Measurements from ENCODE around the gene FAM200B.

Gene FAM200B

DNA sequence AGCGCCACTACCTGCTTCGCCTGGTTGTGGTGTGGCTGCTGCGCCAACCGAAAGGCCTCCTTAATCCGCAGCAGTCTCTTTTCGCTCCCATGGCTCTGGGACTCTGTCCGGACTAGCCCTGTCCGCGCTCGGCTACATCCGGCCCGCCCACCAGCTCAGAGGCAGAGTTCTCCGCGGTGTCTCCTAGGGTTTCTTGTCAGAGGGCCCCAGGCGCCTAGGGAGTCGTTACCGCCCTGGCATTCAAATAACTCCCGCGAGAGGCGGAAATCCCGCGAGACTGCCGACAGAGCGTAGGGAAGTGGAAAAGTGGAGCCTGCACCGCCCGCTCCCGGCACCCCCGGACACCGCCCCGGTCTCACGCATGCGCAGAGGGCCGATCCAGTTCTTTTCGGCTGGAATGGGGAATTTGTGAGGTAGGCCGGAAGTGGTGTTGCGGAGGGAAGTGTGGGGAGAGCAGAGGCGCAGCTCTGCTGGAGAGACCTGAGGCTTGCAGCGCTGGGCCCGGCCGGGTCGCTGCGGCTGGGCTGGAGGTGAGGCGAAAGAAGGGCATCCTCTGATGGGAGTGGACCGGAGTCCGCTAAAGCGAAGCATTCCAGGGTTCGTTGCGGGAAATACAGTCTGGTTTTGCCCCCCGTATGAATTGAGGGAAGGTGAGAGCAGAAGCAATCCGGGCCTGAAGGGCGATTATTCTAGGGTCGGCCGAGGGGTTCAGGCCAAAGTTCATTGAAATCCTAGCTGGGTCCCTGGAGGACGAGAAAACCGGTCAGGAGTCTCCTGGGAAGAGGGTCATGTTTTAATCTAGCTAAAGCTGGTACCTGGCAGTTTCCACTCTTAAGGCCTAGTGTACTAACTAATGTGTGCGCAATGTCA is at the start of gene FAM200B:
Gene FAM200B (plus strand): TSS at position 456 of the 870 bp plus-strand sequence. CDS start 5,151 bp downstream, outside the sequence.
- peak; percentile 89 to 94 for DNase-seq (ENCODE audit: low read depth in 2 of 2)

DNA sequence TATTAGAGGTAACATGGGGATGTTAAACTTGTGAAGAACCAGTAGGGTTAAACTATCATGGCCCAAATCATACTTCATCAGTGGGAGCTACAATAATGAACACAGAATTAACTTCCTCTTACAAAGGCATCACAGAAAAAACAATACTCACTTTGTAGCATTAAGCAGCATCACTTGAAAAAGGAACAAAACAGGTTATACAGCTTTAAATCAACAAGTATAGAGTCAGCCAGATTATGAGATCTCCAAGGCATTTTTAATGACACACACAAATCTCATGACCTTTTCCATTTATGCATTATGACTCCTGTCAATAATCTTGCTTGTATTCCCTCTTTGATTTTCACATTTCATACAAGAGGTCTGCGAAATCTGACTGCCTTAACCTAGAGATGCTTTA is 44.8 kb upstream of the FAM200B start:
- no peak for DNase-seq (ENCODE audit: low read depth in 2 of 2)

GRCh38 chr4:15638418-15638817 is 43.2 kb upstream of the FAM200B start:
- DNase-seq (ENCODE audit: low read depth in 2 of 2) = no peak

DNA sequence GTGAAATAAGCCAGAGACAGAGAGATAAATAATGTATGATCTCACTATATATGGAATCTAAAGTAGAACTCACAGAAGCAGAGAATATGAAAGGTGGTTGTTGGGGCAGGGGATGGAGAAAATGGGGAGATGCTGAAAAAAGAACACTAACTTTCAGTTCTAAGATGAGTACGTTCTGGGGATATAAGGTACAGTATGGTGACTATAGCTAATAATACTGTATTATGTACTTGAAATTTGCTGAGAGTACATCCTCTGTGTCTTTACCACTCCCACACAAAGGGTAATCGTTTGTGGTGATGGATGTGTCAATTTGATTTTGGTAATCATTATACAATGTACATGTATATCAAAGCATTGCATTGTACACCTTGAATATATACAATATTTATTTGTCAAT is 33.0 kb upstream of the FAM200B start:
- no peak for DNase-seq (ENCODE audit: low read depth in 2 of 2)

GRCh38 chr4:15649914-15650545 is 31.6 kb upstream of the FAM200B start:
- DNase-seq (ENCODE audit: low read depth in 2 of 2) = peak; percentile 26 to 60

DNA sequence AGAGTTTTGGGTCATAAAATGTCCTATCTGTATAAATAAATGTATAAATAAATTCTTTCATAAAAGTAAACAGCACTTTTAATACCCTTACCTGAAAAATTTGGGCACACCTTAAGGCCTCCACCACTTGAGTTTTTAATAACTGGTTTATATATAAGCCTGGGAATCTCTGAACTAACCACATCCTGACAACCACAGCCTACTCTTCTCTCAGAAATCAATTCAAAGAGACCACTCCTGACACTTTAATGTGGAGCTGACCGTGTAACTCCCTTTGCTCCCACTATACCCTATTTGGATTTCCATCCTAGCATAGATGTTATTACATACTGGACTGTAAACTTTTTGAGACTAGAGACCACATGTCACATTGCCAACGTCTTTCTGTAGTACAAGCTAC is 30.0 kb upstream of the FAM200B start:
- DNase-seq (ENCODE audit: low read depth in 2 of 2) = no peak

DNA sequence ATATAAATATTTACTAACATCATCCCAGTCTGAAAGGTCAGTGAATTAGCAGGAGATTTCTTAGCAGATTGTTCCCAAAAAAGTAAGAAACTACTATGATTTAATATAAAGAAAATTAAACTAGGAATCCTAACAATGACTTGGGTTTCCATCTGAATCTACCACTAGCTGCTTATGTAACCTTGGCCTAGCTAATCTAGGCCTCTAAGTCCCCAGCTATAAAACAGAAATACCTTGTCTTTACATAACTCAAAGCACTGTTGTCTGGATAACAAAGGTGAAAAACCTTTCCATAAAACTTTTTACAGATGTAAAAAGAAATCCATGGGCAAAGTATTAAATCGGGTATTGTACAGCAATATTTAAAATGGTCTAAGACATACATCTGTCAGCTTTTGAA is 29.4 kb upstream of the FAM200B start:
- no peak for DNase-seq (ENCODE audit: low read depth in 2 of 2)

- no peak for DNase-seq (ENCODE audit: low read depth in 2 of 2)
Observed at GRCh38 chr4:15652841-15653240, 28.8 kb upstream of the FAM200B start.

DNA sequence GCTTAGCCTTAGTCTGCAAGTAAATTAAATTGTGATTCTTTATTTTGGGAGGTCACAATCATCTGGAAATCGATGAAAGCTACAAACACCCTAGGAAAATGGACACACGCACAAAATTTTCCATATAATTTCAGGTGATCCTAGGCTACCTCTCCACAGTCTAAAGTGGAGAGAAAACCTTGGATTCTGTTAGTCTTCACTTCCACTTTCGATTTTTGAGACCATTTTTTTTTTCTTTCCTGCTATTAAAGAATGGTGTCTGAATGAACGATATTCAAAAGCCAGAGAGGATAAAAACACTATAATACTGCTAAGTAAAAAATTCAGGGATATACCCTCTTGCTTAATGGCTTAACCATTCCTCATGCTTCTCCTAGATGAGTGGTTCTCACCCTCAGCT is 28.2 kb upstream of the FAM200B start:
- no peak for DNase-seq (ENCODE audit: low read depth in 2 of 2)

DNA sequence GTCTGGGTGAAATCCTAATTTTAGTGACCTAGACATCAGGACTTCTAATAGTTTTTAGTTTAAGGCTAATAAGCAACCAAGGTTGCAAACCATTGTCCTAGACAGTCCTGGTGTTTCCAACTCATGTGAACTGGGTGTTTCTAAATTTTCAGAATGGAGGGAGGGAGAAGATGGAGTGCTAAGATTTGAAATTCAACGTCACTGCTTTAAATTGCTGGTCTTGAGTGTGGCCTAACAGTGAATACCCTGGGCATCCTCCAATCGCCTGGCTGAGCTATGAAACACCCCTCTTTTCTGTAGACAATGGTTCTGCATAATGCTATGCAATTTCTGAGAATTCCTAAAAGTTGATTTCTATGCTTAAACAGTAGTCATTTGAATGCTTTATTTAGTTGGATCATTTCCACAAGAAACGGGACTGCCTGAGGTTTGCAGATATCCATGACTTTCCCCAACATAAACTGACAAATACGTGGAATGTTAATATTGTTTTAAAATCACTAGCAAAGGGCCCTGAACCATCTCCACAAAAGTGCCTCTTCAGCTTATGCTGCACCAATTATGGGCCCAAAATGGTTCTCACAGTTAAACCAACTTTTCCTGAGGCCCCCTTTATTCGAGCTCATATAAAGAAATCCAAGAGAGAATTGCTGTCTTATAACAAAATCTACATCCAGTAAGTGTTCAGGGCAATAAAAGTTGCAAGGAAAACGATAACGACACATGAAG is 27.6 kb upstream of the FAM200B start:
- no peak for DNase-seq (ENCODE audit: low read depth in 2 of 2)

- peak in 1 of 2 donors; percentile 26 for DNase-seq (ENCODE audit: low read depth in 2 of 2)
Observed at GRCh38 chr4:15654593-15655222, 26.9 kb upstream of the FAM200B start.

DNA sequence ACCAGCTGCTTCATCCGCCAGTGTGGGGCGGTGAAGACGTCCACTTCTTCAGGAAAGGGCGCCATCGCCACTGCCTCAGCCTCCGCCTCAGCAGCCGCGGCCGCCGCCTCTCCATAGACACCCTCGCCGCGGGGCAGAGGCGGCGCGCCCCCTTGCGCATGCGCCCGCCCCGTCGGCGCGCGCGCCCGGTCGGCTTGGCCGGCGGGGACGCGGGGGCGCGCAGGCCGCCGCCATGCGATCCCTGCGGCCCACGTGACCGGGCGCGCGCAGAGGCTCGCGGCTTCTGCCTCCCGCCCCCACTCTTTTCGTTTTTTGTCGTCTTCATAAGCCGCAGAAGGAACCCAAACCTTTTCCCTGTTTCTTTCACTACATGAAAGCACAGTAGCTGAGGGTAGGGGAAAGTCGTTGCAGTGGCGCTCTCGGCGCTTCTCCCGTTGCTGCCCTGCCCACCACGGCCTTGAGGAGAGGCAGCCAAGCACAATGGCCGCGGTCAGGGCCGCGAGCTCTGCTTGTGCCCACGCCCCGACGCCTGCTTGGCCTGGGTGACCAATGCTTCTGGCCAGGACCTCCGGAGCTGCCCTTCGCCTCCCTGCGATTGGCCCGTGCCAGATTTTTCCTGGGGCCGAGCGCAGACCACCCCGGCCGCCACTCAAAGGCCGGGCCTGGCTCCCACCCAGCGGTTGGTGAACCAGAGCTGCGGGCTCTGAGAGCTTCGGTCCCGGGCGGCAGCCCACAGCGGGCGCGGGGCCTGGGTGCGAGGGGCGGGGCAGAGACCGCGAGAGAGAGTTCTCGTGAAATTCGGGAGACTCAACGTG is 26.2 kb upstream of the FAM200B start, which contains the start of gene FBXL5:
Gene FBXL5 (minus strand): TSS at position 135 of the 815 bp plus-strand sequence. CDS start 70 bp downstream, at position 65.
- DNase-seq (ENCODE audit: low read depth in 2 of 2) = peak; percentile 60 to 79

DNA sequence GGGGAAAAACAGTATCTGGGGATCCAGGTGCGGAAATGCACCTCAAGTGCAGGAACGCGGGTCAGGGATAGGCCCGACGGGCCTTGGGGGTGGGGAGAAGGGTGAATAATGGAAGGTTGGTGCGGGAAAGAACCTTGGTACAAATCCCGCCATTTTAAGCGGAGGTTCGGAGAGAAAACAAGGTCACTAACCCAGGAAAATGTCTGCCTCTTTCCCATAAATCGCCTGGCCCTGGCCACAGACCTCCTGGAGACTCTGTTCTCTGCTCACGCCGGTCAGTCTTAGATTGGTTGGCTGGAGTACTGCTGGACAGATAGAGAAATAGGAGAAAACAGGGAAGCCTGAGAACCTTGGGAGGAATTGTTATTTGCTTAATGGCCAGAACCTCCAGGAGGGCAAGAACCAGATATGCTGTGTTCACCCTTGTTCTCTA is 25.6 kb upstream of the FAM200B start:
- no peak for DNase-seq (ENCODE audit: low read depth in 2 of 2)

- no peak for DNase-seq (ENCODE audit: low read depth in 2 of 2)
Observed at GRCh38 chr4:15657366-15657765, 24.3 kb upstream of the FAM200B start.

GRCh38 chr4:15658136-15658770 is 23.4 kb upstream of the FAM200B start:
- no peak for DNase-seq (ENCODE audit: low read depth in 2 of 2)

DNA sequence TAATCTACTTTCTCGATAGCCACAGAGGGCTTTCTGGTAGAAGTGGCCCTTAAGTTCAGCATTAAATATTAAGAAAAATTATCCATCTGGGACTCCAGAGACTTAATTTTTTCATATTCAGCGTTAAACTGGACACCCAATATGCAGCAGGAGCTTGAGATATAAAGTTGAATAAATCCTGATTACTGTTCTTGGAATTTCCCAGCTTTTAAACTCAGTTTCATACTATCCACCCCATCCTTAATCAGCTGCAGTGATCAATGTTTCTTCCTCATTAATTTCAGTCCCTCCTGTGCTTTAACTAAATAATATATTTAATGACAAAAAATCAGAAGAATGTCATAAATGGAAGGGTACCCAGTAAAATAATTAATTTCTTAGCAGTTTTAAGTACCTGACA is 22.8 kb upstream of the FAM200B start:
- no peak for DNase-seq (ENCODE audit: low read depth in 2 of 2)

GRCh38 chr4:15659768-15660570 is 21.7 kb upstream of the FAM200B start:
- no peak for DNase-seq (ENCODE audit: low read depth in 2 of 2)

DNA sequence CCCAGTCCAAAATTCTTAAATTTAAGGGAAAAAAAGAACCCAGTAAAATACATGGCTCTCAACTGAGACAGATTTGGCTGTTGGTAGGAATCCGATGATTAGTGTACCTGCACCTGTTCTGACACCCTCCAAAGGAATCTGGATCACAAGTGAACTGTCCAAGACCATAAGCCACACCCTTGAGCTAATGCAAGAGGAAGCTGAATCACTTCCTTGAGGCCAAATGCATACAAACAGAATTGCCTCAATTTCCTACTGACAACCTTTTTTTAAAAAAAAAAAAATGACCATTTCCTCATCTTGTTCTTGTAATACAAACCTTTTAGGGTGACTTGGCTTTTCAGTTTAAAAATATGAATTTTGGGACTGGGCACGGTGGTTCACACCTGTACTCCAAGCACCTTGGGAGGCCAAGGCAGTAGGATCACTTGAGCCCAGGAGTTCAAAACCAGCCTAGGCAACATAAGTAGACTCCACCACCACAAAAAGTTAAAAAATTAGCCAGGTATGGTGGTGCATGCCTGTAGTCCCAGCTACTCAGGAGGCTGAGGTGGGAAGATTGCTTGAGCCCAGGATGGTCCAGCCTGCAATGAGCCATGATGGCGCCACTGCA is 15.8 kb upstream of the FAM200B start:
- DNase-seq (ENCODE audit: low read depth in 2 of 2) = no peak

- no peak for DNase-seq (ENCODE audit: low read depth in 2 of 2)
Observed at GRCh38 chr4:15667006-15667405, 14.6 kb upstream of the FAM200B start.

Data from stimulated activated CD8-positive, alpha-beta memory T cell treated with anti-CD3 and anti-CD28 coated beads, Interleukin-7, amount 100 ng/mL, for 4 hours (primary cell).